Right ventricle myocardium superior (tissue), 1 donor: ENCODE data around the gene GCNT4. TPM values are rescaled to one million over a fixed set of nuclear protein-coding genes. Genes with fewer than 3 reads are reported as not detected.

Experiments used
- ATAC-seq: fragments of 200-7000 bp; cut with Tn5 transposase; one replicate; pipeline ENCODE4 v1.9.1; 2020; ENCODE audit warnings: mild to moderate bottlenecking; ENCODE audit not compliant: poor library complexity
- DNase-seq: peaks from one replicate; pipeline ENCODE4 v3.0.0-alpha.2; 2020
- intact Hi-C: fragments of 100-400 bp; cut with DNase I; formaldehyde crosslinking; loops from one replicate; pipeline ENCODE4 v1.11.2; 2022
- total RNA-seq: library from RNA; stranded (reverse); fragmentation: NEBNext Ultra II Directional; extraction: Animal tissue kit (Norgen Biotek cat#: 25700); gene quantifications from one replicate; pipeline ENCODE4 v1.2.1, GENCODE V29; 2021
- donor health status: DM: no; HTN: yes; CAD: no; lungs with severe emphysema.

Gene GCNT4
- total RNA-seq, 1 donor from 2014 or later: 0.30 TPM

DNA sequence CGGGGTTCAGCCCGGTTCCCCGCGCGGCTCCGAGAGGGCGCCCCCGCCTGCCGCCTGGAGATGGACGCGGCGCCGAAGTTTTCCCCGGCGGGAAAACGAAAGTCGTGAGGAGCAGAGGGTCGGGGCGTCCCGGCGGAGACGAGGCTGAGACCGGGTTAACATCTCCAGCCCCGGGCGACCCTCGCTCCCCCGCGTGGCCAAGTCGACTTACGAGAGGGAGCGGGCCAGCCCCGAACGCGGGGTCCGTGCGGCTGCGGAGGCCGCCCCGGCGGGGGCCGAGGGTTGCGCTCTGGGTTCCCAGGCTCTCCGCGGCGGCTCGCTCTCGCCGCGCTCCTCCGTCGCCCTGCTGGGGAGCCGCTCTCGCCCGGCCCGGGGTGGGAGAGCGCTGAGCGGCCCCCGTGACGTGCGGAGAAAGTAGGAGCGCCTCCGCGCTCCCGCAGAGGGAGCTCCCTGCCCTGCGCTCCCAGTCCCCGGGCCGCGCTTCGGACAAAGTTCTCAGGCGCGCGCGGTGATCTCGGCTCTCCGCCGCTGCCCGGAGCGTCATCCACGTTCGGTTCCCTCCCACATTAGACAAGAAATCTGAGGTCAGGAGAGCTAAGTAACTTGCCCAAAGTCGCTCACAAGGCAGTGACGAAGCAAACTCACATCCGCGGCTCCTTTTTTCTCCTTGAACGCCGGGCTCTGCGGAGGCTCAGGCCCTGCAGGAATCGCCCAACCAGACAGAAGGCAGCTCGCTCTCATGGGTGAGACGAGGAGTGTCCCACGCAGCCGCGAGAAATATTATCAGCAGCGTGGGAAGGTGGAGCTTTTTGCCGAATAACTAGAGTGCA, 1.2 kb upstream of the GCNT4 start:
- intact Hi-C loops: no loop called here
- ATAC-seq (peak; percentile 75), DNase-seq (peak; percentile 71)

DNA sequence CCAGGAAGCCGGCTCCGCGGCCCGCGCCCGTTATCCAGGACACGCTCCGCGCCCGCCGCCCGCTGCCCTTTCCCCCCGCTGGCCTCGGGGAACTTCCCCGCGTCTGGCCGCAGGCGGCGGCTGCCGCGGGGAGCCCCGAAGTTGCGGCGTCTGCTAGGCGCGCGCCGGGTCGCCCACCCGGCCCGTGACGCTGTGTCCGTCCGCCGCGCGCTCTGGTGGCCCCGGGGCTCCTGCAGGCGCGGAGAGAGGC, 621 bp upstream of the GCNT4 start:
- intact Hi-C loops: no loop called here
- no peak for ATAC-seq
- no peak for DNase-seq

DNA sequence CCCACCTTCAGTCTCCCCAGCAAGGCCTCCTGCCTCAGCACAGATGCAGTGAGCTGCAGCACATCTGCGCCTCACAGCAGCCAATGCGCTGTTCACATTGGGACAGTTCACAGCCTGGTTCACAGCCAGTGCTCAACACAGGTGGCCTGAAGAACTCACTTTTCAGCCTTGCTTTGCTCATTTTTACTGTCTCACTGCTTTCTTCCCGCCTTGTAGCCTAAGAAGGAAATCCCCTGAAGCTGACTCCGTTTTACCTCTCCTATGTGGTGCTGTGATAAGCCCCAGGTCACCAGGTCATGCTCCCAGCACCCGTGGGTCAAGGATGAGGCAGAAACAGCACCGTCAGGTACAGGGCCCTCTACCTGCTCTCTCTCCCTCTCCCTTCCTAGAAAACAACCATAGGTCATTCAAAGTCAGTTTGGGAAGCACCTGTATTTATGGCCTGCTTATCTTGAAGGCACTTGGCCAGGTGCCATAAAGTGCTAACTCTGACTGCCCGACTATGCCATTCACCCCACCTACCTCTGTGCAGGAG, 1.1 kb downstream of the GCNT4 start:
- DNase-seq (no peak), ATAC-seq (no peak)
- intact Hi-C loops: no loop called here

DNA sequence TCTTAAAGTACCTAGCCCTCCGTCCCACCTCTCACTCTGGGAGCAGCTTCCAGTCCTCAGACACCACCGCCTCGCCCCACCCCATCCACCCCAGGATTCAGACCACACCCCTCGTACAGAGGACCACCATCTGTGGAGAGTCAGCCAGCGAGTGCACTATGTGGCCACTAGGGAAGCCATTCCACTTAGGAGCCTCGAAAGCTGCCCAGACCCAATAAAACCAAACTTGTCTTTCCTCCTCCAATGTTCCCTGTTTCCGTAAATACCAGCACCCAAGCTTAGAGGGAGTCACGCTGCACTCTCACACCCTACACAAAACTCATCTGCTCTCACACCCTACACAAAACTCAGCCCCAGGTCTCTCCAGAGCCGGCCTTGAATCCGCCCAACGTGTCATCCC, 1.9 kb downstream of the GCNT4 start:
- peak; percentile 37 for DNase-seq
- intact Hi-C loops: no loop called here
- ATAC-seq: no peak

DNA sequence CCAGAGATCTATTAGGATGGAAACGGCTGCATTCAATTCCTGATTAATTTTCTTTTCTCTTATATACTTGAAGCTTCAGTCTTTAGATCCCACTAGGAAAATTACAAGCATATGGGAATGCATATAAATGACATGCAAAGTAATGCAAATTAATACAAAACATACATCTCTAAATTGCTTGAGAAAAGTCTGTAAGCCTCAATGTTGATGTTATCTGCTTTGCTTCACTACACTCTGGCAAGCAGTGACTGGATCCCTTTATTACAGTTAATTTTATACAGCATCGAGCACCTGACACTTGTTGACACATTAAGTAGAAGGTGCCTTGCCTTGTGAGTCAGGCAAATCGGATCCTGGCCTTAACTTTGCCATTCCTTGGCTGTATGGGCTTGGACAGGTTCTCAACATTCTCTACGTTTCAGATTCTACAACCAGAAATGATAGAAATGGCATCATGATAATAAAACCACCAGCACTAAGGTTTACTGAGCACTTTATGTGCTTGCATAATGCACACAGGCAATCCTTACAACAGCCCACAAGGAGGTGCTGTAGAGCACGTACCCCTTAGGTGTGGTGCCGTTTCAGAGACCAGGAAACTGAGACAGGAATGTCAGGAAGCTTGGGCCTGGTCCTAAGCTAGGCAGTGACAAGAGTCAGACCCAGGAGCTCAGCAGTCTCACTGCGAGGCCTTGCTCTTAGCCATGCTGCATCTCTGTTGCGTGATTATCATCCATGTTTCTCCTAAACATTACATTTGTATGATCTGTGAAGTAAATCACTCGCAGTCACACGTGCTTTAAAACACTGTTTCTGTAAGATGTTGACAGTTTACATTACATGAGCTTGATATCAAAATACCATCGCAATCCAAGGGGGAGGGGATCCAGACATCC, 2.7 kb downstream of the GCNT4 start:
- DNase-seq: peak; percentile 42
- ATAC-seq: peak; percentile 37
- intact Hi-C loops: no loop called here

DNA sequence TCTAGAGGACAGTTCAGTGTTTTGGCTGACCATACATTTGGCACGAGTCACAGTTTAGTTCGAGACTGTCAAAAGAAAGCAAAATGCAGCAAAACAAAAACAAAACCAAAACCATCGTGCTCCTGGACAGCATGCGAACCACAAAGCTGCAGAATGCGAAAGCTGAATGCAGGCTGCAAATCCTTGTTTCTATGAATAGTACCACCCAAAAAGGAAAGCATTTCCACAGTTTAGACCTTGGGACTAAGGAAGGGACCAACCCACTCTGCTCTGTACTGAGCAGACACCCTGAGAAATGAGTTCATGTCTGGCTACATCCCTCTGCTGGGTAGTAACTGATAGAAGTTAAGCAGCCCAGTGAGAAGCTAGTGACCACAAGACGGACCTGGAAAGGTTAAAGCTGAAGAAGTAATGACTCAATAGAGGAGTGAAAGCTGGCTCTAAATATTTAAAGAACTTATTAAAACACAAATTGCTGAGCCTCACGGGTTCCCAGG, 3.9 kb downstream of the GCNT4 start:
- ATAC-seq (no peak), DNase-seq (no peak)
- intact Hi-C loops: no loop called here

DNA sequence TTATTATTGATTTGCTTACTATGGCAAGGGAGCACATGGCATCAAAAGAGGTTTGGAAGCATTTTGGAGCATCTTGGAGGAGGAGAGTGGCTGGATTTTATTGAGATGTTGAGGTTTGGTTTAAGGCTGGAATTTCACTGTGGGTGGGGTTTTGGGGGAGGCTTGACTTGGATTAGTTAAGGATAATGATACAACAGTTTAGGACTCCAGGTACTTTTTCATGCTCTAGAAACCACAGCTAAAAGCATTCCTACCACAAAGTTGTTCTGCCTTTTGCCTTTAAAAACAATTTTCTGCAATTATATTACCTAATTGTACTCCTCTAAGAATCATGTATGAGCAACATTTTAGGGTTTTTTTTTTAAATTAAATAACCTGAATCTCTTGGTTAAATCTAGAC, 5.0 kb downstream of the GCNT4 start:
- intact Hi-C loops: no loop called here
- DNase-seq (no peak), ATAC-seq (no peak)

DNA sequence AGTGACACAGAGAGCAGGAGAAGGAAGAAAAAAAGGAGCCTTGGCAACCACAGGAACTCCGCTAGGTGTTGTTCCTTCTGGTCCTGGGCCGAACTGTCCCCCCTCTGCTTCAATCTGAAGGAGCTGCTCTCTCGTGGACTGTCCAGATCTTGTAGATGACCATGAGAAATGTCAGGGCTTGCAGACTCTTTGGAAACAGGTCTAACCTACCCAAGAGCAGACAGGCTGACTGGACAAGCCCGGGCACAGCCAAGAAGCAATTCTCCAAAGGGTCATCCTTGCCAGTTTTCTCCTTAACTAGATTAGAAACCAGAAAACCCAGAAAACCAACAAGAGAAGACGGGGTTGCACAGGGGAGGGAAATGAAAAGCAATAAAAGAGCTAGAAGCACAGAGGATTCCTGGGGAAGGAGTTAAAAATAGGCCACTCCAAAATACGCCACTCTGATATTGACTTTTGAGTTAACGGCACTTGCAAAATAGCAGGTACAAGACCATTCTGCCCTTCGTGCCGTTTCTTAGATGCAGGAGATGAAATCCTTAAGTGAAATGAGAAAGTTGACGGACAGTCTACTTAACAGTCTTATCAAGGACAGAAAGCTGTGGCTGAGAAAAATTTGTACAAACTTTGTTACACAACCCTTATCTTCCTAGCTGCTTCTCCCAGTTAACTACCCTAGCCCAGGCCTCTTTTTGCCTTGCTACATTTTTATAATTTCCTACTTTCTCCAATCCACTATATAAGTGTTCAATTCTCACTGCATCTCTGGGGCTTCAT, 5.8 kb downstream of the GCNT4 start:
- ATAC-seq (no peak), DNase-seq (no peak)

DNA sequence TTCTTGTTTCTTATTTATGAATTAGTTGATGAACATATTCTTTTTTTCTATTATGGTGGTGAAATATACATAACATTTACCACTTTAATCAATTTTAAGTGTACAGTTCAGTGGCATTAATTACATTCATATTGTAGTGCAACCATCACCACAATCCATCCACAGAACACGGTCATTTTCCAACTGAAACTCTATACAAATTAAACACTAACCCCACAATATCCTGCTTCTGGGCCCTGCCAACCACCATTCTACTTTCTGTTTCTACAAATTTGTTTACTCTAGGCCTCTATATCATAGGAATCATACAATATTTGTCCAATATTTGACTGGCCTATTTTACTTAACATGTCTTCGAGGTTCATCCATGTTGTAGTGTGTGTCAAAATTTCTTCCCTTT, 7.3 kb downstream of the GCNT4 start:
- ATAC-seq: no peak
- intact Hi-C loops: no loop called here
- no peak for DNase-seq

More for the DNA sequence above, 5.8 kb downstream of the GCNT4 start:
- intact Hi-C loops: no loop called here

DNA sequence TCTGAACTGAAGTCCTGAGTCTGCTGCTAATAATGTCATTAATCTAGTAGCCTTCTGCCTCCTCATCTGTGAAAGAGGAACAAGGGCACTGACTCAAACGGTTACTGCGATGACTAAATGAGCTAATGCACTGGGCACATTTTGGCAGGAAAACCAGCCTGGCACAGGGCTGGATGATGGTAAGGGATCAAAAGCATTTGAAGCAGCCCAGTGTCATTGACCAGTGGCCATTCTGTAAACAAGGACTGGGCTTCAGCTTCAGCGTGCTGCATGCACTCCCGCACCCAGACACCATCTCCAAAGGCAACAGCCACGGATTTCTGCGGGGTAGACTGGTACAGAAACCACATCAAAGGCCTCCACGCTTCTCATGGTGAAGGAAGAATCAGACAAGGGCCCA, 8.0 kb downstream of the GCNT4 start:
- no peak for ATAC-seq
- intact Hi-C loops: no loop called here
- DNase-seq: no peak

DNA sequence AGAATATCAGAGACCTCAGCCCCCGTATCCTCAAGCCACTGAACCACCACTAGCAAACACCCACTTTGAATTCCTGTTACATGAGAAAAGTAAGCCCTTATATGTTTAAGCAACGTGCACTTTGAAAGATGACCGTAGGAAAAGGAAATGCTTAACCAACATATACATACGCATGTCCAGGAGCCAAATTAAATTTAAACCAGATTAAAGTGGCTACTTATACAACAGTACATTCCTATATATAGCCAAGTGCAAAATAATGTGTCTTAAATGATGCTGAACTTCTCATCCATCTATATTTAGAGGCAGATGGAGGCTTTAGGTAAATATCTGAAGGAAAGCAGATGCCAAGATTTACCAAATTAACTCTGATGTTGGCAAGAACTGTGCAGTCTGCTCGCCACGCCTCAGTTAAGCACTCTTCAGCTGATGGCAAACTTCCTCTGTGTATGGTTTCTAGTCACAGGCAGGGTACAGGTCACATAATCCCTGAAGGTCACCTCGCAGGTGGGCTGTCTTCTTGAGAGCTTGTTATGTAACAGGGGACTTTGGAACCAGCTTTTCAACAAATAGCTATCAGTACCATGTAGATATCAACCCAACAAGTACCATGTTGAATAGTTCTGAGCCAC, 8.6 kb downstream of the GCNT4 start:
- intact Hi-C loops: no loop called here
- DNase-seq (no peak), ATAC-seq (no peak)

DNA sequence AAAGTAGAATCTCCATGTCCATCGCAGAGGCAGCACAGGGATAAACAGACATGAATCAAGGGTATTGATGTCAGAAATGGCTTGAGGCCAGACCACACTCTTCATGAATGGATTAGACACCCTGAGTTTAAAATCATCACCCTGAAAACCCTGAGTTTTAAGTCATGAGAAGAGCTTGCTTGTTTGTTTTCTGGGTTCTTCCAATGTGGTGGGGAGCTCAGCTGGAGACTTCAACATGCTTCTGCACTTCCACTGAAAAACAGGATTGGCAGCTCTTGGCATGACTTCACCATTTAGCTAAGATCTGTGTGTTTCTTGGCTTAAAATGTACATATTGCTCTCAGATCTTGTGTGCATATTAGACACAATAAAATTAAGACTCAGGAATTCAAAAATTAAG, 9.8 kb downstream of the GCNT4 start:
- DNase-seq (no peak), ATAC-seq (no peak)
- intact Hi-C loops: no loop called here

DNA sequence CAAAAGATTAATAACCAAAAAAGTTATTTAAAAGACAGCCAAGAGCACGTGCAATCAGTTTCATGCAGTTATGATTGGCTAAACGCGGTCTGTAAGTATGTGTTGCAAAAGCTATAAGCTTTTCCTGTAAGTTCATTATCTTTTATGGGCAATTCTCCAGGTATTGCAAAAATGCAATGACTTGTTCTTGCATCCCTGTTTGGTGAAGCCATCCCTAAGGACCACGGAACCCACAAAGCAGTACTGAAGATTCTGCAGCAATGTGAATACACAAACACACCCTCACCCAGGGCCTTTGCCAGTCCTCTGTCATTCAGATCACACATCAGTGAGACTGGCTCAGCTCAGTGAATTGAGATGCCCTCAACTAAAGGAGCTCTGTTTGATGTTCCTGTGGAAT, 11.4 kb downstream of the GCNT4 start:
- intact Hi-C loops: no loop called here
- DNase-seq: no peak
- ATAC-seq: no peak

DNA sequence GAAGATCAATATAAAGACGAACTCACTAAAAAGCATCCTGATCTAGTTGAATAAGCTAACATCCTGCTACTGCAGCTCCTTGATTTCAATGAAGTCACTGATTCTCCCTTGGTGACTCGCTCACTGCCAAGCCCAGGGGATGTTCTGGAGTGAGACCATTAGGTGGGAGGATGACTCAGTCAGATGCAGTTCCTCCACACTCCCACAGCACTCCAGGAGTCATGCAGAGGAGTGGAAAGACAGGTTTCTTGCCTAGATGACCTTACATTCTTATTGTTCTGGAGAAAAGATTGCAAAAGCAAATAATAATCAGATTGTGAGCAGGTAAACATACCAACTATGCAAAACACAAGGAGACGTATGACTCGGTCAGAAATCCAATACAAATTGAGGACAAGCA, 15.3 kb downstream of the GCNT4 start:
- DNase-seq: no peak
- intact Hi-C loops: no loop called here
- no peak for ATAC-seq

DNA sequence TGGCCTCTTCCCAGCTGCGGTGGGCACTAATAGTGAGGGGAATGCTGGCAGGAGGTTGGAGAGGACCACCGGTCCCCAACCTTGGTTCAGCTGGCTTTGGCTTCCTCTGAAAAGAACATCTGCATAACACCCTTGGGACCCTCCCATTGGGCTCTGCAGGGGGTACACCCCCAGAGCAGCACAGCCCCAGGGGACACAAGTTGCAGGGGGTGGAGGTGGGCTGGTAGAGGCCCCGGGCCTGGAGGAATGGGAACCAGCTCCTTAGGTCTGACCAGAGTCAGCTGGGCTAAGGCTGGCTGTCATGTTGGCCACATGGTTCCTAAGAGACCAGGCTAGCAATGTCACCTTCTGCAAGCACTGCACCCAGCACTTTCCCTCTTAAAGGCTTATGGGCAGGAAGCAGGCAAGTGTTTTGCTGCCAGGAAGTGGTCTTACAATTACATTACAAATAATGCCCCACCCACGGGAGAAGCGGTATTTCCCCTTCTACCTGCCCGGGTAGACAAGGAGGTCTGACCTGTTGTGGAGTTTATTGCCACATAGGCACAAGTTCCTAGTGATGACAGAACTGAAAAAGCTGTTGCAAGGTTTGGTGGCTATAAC, 18.1 kb downstream of the GCNT4 start:
- intact Hi-C loops: no loop called here
- DNase-seq (no peak), ATAC-seq (no peak)

DNA sequence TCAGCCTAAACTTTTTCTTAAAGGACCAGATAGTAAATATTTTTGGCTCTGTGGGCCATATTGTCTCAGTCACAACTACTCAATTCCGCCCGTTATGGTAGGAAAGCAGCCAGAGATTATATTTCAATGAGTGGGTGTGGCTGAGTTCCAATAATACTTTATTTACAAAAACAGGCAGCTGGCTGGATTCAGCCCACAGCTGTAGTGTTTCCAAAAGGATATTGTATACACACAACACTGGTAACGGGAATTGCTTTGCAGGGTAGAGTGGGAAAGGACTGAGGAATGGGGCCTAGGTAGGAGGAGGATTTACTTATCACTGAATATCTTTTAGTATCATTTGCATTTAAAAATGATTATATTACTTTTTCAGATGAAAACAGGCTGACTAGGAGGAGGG, 21.0 kb downstream of the GCNT4 start:
- ATAC-seq (no peak), DNase-seq (no peak)
- intact Hi-C loops: no loop called here

DNA sequence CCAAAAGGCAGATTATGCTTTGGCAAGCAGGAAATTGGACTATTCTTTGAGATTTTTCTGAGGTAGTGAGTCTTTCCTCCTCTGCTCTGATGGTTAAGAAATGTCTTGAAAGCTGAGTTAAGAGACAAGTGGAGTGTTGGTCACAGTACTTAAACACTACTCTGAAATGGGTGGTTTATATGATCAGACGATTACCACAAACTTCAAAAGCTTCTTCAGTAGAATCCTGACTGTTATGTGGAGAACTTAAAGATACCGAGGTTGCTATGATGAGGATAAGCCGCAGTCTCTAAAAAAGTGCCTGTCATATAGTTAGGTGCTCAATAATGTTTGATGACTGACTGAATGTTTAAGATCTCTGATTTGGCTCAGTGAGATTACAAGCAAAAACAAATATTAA, 24.3 kb downstream of the GCNT4 start:
- no peak for DNase-seq
- intact Hi-C loops: no loop called here
- no peak for ATAC-seq

DNA sequence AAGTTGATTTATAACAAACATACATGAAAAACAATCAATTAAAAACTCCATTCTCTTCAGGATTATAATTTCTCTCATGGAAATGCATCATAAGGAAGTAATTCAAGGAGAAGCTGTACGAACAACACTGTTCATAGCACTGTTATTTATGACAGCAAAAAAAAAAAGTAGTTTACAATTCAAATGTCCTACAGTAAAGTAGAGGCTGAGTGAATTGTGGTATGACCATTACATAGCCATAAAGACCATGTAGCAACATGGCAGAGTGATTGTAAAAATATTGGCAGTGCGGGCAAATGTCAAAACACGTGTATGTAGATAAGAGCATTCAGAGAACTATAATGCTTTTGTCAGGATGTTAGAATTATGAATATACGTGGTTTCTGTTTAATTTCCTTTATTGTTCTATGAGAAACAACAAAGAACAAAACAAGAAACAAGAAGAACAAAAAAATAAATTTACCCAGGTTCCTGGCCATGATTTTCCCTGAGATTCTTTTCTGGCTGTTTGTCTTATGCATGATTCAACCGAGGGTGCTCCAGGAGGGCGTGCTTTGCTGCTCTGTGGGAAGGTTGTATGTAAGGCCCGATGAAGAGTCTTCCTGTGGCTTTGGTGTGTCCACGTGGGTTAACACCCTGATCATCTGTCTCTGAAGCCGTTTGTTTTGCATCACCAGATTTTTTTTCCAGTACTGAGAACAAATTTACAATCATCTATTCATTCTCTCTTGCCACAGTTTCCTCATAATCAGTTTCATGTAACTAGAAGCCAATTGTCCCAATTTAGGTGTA, 28.8 kb downstream of the GCNT4 start:
- no peak for ATAC-seq
- DNase-seq: no peak
- intact Hi-C loops: no loop called here
